GM21381 (cell line): Measurements from ENCODE around the gene WDR74.
A peak's percentile ranks its signal among the peaks of the same experiment; 100 is the strongest.
"Not testable (repeated sequence)": the region's sequence is repeated elsewhere in the genome, so short reads cannot be mapped to it uniquely, and the experiment has no call there.

Source experiments
- ATAC-seq: cut with Tn5 transposase; IDR thresholded peaks from one replicate; pipeline ENCODE4 v1.9.1; 2021; ENCODE audit warnings: mild to moderate bottlenecking, moderate library complexity; ENCODE audit not compliant: unreplicated experiment

WDR74 gene

DNA sequence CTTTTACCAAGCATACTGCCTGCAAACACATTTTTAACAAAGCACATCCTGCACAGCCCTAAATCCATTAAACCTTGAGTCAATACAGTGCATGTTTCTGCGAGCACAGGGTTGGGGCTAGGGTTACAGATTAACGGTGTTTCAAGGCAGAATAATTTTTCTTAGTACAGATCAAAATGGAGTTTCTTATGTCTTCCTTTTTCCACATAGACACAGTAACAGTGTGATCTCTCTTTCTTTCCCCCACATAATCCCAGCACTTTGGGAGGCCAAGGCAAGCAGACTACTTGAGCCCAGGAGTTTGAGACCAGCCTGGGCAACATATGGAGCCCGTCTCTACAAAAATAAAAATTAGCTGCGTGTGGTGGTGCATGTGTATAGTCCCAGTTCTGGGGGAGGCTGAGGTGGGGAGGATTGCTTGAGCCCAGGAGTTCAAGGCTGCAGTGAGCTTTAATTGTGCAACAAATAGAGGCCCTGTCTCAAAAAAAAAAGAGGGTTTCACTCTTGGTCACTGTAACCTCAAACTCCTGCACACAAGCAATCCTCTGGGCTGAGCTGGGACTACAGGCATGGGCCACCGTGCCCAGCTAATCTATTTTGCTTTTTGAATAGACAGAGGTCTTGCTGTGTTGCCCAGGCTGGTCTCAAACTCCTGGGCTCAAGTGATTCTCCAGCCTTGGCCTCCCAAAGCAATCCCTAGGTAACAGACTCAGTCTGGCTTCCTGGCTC is 21.6 kb upstream of the WDR74 start:
- no peak for ATAC-seq

DNA sequence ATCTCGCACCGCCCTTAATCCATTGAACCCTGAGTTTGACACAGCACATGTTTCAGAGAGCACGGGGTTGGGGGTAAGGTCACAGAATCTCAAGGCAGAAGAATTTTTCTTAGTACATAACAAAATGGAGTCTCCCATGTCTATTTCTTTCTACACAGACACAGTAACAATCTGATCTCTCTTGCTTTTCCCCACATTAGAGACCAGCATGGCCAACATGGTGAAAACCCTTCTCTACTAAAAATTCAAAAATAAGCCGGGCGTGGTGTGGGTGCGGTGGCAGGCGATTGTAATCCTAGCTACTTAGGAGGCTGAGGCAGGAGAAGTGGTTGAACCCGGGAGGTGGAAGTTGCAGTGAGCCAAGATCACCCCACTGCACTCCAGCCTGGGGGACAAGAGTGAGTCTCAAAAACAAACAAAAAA is 19.9 kb upstream of the WDR74 start:
- ATAC-seq: not testable (repeated sequence)

DNA sequence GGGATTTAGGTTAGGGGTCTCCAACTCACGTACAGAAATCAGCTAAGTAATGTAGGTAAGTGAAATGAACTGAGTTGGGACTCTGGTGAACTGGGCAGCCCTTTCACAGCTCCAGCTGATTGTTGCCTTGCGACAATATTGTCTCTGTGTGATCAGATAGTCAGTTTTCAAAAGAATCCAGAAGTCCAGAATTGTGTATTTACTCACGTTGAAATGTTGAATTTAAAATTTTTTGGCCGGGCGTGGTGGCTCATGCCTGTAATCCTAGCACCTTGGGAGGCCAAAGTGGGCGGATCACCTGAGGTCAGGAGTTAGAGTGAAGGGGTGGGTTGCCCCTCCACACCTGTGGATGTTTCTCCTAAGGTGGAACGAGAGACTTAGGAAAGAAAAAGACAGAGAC is 18.8 kb upstream of the WDR74 start:
- ATAC-seq: no peak

DNA sequence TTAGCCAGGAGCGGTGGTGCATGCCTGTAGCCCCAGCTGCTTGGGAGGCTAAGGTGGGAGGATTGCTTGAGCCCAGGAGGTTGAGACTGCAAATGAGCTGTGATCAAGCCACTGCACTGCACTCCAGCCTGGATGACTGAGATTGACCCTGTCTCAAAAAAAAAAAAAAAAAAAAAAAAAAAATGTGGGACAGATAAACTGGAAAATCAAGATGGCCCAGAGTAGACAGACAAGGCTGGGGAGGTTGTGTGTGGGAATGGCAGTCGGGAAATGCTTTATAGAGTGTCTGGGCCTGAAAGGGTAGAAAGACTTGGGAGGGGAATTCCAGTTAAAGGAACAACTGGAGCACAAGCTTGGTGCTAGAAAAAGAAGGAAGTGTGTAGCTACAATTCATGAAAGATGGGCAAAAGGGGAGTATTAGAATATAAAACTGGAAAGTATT is 18.2 kb upstream of the WDR74 start:
- ATAC-seq: no peak

DNA sequence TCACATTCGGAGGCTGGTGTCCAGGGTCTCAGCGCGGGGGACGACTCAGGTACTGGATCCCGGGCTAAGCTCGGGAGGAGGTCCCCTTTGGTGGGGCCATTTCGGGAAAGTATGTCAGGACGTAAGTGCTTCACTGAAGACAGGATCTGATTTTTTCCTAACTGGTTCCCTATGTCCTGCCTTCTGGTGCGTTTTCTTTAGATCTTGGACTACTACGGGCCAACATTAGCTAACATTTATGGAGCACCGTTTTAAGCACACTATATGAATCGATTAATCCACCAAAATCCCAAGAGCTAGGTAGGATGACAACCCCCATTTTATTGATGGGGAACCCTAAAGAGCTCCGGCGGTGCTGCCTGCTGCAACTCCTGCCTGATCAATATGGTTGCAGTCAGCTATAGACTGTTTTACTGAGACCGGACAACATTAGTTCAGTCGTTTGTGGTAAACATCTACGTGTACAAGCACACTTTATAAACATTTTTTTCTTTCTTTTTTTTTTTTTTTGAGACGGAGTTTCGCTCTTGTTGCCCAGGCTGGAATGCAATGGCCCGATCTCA is 17.0 kb upstream of the WDR74 start:
- ATAC-seq: no peak

DNA sequence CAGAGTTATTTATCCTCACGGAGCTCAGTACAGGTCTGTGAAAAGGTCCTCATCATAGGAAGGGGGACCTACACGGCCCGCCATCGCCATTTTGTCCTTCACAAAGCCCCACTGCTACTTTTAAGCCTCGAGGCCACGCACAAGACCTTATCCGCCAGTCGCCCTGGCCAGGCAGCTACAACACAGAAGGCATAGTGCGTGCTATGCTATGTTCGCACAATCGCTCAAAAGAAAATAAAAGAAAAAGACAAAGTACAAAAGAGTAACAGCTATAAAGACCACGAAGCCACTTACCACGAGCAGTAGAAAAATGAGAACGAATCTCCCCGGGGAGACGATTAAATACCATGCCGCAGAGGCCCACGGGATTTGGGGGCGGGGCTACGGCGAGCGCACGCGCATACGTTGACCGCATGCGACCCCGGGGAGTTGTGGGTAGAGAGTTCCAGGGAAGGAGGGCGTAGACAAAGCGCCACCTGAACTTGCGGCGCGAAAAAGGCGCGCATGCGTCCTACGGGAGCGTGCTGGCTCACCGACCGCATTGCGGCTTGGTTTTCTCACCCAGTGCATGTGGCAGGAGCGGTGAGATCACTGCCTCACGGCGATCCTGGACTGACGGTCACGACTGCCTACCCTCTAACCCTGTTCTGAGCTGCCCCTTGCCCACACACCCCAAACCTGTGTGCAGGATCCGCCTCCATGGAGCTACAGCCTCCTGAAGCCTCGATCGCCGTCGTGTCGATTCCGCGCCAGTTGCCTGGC is 16.4 kb upstream of the WDR74 start:
- peak; percentile 83 for ATAC-seq

DNA sequence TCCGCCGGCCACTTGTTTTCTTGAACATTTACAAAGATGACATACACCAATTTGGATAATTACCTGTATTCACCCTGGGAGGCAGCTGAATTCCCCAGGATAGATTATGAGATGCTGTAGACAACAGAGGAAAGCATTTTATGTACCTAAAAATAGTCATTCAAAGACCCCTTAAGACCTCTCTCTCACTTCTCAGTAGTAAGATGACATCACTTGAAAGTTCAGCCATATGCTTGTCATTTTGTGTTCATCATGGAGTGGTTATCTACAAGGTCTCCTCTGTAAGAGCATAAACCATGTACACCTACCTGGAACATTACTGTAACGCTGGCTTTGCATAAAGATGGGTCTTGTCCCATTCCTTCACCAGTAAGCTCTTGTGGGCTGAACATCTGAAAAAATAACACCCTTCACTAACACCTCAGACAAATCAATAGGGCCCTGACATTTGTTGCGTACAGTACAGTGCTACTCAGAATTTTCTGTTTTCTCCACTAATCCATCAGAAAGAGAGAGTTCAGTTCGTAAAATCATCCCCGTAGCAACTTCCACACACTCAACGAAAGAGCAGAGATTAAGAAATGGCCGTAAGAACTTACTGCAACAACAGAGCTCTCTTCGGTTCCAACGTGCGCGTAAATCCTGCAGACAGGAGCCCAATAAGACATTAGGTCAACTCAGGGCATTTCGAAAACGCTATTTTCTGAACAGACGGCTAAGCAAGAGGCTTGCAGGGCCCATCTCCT is 15.6 kb upstream of the WDR74 start:
- no peak for ATAC-seq

DNA sequence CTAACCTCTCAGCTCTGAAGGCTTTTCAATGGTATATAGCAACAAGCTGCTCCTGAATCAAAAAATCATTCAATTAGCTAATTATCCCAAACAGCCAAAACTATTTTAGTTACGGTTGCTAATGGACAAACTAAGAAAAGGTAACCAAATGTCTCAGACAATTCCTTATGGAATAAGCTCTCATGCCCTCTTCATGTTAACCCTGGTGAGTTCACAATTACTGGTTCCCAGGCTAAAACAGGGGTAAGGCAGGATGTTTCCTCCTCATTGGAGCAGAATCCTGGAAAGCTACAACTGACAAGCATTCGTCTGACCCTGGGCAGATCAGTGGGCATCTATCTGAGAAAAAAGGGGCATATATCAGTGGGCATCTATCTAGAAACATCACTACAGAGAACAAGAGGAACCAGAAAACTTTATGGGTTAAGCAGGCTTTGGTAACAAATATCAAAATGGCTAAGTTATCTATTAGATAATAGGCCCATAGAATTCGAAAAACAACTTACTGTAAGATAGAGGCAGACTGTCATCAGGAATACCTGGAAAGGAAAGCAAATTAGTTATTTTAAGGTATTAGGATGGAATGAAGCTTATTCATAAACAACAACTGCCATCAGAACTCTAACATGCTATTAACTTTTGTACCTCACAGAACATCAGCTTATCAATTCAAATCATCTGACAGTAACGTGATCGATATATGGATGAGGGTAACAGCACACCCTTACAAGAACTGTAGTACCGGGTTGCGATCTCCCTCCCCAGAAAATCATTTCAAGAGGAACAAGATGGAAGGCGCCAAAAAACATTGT is 14.8 kb upstream of the WDR74 start:
- no peak for ATAC-seq

DNA sequence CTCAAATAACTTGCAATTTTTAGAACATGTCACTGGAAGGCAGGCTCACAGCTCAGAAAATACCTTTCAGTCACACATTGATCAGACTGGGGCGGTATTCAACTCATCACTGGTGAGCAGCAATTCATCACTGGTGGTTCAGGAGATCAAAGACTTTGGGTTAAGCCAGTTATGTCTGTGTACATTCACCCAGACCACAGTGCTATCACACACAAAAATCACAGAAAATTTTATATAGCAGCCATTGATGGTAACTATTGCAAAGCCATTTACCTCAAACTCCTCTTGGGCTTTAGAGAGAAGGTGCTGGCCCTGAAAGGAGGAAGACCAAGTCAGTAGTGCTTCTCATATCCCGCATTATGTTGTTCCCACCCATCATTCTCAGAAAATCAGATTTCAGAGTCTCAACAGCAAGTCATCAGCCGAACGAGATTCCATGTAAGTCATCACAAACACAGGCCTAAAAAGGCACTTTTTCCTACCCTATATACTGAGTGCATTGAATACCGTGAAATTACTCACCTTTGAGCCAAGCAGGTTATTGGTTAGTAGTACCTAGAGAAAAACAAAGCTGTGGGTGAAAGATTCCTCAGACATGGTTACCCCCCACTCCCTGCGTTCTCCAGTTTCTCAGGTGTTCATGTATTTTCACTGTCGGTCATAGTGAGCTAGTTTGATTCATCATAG is 14.0 kb upstream of the WDR74 start:
- ATAC-seq: no peak

DNA sequence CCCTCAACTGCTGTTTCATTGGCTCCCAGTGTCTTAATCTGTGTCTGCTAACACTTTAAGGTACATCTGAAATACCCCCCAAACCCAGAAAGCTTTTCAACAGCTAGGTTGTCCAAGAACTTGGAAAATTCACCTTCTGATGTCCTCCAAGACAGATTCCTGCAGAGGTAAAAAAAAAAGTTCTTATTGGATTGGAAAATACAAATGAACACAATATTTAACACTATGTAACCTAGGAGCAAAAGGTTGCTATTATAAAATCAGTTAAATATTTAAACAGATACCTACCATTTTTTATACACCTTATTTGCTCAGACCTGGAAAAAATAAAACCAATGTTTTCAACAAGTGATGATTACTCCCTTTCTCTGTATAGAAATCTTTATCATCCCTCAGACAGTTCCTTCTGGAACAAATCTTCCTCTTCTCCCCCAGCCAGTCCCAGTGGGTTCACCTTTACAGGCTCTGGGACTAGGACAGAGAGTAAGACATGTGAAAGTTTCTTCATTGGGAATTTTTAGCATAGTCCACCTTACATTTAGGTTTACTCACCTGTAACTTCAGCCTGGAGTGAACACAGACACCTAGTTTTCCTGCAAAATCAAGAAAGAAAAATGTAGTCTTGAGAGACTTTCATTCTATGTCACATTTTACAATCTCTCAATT is 13.3 kb upstream of the WDR74 start:
- ATAC-seq: no peak

DNA sequence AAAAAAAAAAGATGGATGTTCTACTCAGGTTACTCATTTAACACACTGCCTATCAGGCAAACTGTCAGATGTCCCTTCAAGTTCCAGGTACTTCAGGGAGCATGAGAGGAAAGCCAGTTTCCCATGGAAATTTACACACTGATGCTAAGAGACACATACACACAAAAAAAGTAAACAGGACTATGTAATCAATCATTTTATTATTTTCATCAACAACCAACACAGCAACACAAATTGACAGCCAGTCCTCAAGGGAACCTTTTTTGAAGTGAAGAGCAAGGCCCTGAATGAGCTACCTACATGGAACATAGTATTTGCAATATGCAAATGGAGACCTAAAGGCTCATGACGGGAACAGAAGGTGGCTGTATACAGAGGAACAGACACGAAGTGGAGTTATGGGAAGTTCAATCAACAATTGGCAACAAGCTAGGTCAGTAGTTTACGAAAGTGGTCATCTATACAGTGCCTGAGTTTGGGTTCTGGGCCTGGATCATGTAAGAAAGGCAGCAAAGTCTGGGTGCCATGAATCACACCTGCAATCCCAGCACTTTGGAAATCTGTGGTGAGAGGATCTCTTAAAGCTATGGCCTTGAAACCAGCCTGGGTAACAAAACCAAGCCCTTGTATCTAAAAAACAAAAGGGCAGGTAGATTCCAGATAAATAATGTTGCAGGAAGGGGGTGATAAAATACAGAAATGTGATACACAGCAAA is 12.6 kb upstream of the WDR74 start:
- no peak for ATAC-seq

DNA sequence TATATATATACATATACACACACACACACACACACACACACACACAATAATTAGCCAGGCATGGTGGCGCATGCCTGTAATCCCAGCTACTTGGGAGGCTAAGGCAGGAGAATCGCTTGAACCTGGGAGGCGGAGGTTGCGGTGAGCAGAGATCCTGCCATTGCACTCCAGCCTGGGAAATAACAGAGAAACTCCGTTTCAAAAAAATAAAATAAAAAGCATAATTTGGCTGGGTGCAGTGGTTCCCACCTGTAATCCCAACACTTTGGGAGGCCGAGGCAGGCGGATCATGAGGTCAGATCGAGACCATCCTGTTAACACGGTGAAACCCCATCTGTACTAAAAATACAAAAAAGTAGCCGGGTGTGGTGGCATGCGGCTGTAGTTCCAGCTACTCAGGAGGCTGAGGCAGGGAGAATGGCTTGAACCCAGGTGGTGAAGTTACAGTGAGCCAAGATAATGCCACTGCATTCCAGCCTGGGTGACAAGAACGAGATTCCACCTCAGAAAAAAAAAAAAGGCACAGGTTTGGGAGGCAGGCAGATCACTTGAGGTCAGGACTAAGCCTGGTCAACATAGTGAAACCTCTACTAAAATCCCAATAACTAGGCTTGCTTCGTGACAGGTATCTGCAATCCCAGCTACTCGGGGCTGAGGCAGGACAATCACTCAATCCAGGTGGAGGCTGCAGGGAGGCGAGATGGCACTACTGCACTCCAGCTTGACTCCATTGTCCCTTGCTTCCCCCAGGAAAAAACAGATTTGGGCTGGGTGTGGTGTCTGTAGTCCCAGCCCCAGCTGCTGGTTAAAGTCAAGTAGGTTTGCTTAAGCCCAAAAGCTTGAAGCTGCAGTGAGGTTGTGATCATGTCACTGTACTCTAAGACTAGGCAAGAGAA is 11.8 kb upstream of the WDR74 start:
- ATAC-seq: no peak

DNA sequence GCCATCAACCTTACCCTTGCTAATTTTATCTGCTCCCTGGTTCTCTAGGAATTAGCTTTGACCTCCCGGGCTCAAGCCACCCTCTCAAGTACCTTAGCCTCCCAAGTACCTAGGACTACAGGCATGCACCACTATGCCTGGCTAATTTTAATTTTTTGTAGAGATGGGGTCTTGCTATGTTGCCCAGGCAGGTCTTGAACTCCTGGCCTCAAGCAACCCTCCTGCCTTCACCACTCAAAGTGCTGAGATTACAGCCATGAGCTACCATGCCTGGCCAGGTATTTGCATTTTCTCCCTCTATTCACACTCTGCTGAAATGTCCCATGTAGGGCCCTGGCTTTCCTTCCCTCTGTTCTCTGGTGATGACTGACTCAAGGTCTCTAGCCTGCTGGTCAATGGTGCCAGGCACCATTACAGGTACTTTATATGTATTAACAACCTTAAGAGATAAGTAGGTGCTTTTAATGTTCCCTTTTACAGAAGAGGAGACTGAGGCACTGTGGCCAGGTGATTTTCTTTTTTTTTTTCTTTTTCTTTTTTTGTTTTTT is 8.5 kb upstream of the WDR74 start:
- no peak for ATAC-seq

DNA sequence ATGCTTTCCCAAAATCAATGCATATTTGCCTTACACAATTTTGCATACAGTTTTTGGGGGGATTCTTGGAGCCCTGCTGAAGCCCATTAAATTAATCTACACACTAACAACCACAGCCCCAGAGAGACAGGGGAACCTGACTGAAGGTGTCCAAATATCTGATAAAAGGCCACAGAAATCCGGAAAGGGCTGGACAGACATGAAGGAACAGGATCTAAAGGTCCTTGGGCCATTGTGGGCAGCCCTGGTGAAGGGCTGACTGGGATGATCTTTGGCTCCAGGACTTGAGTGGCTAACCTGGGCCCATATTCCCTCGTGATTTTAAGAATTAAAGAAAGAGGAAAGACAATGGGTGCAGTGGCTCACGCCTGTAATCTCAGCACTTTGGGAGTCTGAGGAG is 6.8 kb upstream of the WDR74 start:
- no peak for ATAC-seq

DNA sequence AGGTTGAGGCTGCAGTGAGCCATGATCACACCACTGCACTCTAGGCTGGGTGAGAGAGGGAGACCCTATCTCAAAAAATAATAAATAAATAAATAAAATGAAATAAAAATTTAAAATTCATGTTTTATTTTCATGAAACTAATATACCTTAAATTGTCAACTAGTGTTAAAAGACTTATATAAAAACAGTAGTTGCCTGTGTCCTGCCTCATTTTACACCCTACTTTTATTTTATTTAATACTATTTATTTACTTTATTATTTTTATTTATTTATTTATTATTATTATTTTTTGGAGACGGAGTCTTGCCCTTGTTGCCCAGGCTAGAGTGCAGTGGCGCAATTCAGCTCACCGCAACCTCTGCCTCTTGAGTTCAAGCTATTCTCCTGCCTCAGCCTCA is 4.8 kb upstream of the WDR74 start:
- no peak for ATAC-seq

DNA sequence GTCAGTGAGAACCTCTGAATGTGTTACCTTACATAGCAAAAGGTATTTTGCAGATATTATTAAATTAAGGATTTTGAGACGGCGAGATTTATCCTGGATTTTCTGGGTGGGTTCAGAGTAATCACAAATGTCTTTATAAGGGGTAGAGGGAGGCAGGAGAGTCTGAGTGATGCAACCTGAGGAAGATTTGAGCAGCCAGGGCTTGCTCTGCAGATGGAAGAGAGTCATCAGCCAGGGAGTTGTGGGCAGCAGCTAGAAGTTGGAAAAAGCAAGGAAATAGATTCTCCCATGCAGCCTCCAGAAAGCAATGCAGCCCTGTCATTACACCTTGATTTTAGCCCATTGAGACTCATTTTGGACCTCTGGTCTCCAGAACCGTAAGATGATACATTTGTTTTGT is 4.1 kb upstream of the WDR74 start:
- ATAC-seq: no peak

DNA sequence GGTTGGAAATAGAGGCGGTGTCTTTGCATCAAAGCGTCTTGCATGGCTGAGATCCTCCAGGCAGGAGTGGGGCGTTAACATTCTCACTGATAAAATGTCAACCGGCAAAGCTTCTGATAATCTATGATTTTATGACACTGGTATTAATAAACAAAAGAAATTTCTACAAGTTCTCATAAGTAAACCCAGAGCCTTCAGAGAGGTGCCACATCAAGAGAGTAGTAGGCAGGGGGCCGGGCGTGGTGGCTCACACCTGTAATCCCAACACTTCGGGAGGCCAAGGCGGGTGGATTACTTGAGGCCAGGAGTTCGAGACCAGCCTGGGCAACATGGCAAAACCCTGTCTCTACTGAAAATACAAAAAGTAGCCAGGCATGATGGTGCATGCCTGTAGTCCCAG is 3.5 kb upstream of the WDR74 start:
- not testable (repeated sequence) for ATAC-seq
